Measurements from ENCODE around the gene XIST.
"Not testable (repeated sequence)": the region's sequence is repeated elsewhere in the genome, so short reads cannot be mapped to it uniquely, and the experiment has no call there.

Gene XIST

GRCh38 chrX:73852467-73852866 is at the start of gene XIST:
XIST (minus strand) TSS chrX:73852714.
- Histone ChIP-seq H3K9me3 (no peaks in the 10 kb centered on the region; the same call in 1 of the 2 replicates), H4K20me1 (peaks cover 34% of the 10 kb centered on the region), H3K4me1 (peaks cover 17% of the 10 kb centered on the region), H3K9ac (peak within 1 kb of the TSS; percentile 89), H3K27me3 (no peaks in the 10 kb centered on the region), H3K36me3 (peaks cover 18% of the 10 kb centered on the region; the same call in 1 of the 2 replicates), H3K4me2 (peak within 1 kb of the TSS; percentile 6; the same call in 1 of the 2 replicates), H3K4me3 (peak within 1 kb of the TSS; percentile 78), H3K27ac (peak within 1 kb of the TSS; percentile 89)
- TF ChIP-seq Cebpa-rat (IDR thresholded peaks at IDR 0.05): no peak

GRCh38 chrX:73898315-73898714 is 45.8 kb upstream of the XIST start:
- not testable (repeated sequence) for H3K36me3 ChIP-seq, H3K27ac ChIP-seq, H3K9me3 ChIP-seq, H3K4me3 ChIP-seq, H4K20me1 ChIP-seq, H3K4me1 ChIP-seq, H3K4me2 ChIP-seq, H3K27me3 ChIP-seq, H3K9ac ChIP-seq

GRCh38 chrX:73892515-73893090 is 40.1 kb upstream of the XIST start:
- not testable (repeated sequence) for H3K9ac ChIP-seq, H3K36me3 ChIP-seq, H3K4me1 ChIP-seq, H3K27me3 ChIP-seq, H4K20me1 ChIP-seq, H3K4me3 ChIP-seq, H3K27ac ChIP-seq
- peaks cover 21% of the 10 kb centered on the region; the same call in 1 of the 2 replicates for H3K9me3 ChIP-seq
- 0 out of 2 replicates have a peak overlapping the region, but pooled peaks have one; percentile 28 for H3K4me2 ChIP-seq

- H3K9ac ChIP-seq, H3K27ac ChIP-seq, H3K27me3 ChIP-seq, H3K4me3 ChIP-seq, H3K36me3 ChIP-seq, H4K20me1 ChIP-seq, H3K4me1 ChIP-seq, H3K4me2 ChIP-seq: not testable (repeated sequence)
- H3K9me3 ChIP-seq: peaks cover 47% of the 10 kb centered on the region
These were observed 29.7 kb upstream of the XIST start for GRCh38 chrX:73882260-73882659.

DNA sequence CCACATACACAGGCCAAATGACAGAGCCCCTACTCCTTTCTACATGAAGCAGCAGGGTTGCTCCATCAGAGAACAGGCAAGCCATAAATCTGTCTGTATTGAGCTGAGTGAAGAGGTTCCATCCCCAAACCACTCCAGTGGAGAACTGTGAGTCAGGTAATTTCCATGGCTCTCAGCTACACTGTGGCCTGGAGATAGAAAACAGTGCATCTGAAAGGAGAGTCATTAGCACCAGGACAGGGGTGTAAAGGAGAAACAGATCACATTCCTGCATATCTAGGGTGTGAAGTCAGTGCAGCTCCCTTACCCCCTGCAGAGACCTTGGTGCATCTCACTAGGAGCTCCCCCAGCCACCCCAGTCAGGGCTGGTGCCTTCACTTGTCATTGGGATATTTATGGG is 25.2 kb upstream of the XIST start:
- H4K20me1 ChIP-seq: no peaks in the 10 kb centered on the region
- H3K27me3 ChIP-seq: no peaks in the 10 kb centered on the region
- peaks cover 33% of the 10 kb centered on the region for H3K9me3 ChIP-seq
- TF ChIP-seq Cebpa-rat (IDR thresholded peaks at IDR 0.05): no peak
- no peak overlapping the region for H3K27ac ChIP-seq
- no peaks in the 10 kb centered on the region for H3K36me3 ChIP-seq
- no peaks in the 10 kb centered on the region for H3K4me1 ChIP-seq
- no peak overlapping the region for H3K9ac ChIP-seq
- no peak overlapping the region for H3K4me3 ChIP-seq
- H3K4me2 ChIP-seq: no peak overlapping the region

DNA sequence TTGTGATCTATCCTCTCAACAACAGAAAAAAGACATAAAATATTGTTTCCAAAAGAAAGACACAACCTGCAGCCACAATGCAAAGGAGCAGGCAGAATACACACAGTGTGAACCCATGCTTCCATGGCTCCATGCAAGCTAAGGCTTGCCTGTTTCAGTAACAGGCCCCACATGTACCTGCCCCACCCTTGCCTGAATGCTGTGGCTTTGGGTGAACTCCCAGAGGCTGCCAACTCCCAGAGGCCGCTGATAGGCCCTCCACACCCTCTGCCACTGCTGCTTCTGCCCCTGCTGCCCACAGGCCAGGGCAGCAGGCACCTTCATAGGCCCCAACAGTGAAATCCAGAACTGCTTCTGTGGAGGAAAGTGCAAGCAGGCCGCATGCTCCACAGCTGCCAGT is 24.4 kb upstream of the XIST start:
- no peak for TF ChIP-seq Cebpa-rat (IDR thresholded peaks at IDR 0.05)

DNA sequence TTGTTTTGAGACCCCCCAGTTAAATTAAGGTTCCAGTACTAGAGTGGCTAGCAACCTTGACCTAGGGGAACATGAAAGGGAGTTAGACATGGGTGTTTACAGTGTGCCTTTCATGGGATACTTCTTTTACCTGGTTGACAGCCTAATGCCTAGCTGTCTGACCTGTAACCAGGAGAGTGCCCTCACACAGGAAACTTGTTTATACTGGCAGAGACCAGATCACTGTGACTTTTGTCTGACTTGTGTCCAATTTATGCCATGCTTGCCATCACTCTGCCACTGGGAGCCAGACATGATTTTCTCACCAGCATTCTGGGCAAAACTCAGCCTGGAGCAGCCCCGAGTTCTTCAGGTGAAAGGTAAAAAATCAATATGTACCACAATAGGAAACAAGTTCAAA is 16.4 kb upstream of the XIST start:
- no peak overlapping the region for H3K9ac ChIP-seq
- no peak overlapping the region for H3K4me2 ChIP-seq
- H3K4me1 ChIP-seq: no peaks in the 10 kb centered on the region
- no peaks in the 10 kb centered on the region for H3K9me3 ChIP-seq
- no peaks in the 10 kb centered on the region for H3K27me3 ChIP-seq
- H3K4me3 ChIP-seq: no peak overlapping the region
- no peaks in the 10 kb centered on the region for H3K36me3 ChIP-seq
- no peaks in the 10 kb centered on the region for H4K20me1 ChIP-seq
- H3K27ac ChIP-seq: no peak overlapping the region
- no peak for TF ChIP-seq Cebpa-rat (IDR thresholded peaks at IDR 0.05)

More for the DNA sequence above, 24.4 kb upstream of the XIST start:
- Histone ChIP-seq H3K4me3 (no peak overlapping the region), H3K9ac (no peak overlapping the region), H4K20me1 (no peaks in the 10 kb centered on the region), H3K27me3 (no peaks in the 10 kb centered on the region), H3K4me2 (no peak overlapping the region), H3K27ac (no peak overlapping the region), H3K36me3 (no peaks in the 10 kb centered on the region), H3K9me3 (peaks cover 27% of the 10 kb centered on the region), H3K4me1 (no peaks in the 10 kb centered on the region)

- Histone ChIP-seq H3K9ac (no peak overlapping the region), H3K27ac (no peak overlapping the region), H3K4me2 (no peak overlapping the region), H4K20me1 (no peaks in the 10 kb centered on the region), H3K4me3 (no peak overlapping the region), H3K36me3 (no peaks in the 10 kb centered on the region), H3K27me3 (no peaks in the 10 kb centered on the region), H3K4me1 (no peaks in the 10 kb centered on the region), H3K9me3 (no peaks in the 10 kb centered on the region)
- TF ChIP-seq Cebpa-rat (IDR thresholded peaks at IDR 0.05): no peak
These were observed 14.6 kb upstream of the XIST start for GRCh38 chrX:73867144-73867543.

DNA sequence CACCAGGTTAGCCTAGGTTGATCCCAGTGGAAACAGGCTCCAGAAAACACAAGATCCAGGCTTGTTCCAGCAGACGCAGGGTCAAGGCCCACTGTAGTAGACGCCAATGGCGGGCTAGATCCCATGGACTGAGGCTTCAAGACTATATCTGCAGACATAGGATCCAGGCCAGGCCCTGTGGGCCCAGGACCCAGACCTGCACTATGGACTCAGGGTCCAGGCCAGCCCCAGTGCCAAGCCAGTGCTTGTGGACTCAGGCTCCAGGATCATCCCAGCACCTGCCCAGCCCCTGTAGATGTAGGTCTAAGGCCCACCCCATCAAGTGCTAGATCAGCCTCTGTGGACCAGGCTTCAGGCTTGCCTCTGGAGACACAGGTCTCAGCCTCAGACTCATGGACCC is 11.3 kb upstream of the XIST start:
- H3K36me3 ChIP-seq: no peaks in the 10 kb centered on the region
- H4K20me1 ChIP-seq: no peaks in the 10 kb centered on the region
- H3K27me3 ChIP-seq: no peaks in the 10 kb centered on the region
- no peak overlapping the region for H3K4me2 ChIP-seq
- H3K4me3 ChIP-seq: no peak overlapping the region
- H3K9ac ChIP-seq: no peak overlapping the region
- no peaks in the 10 kb centered on the region for H3K4me1 ChIP-seq
- H3K27ac ChIP-seq: no peak overlapping the region
- no peak for TF ChIP-seq Cebpa-rat (IDR thresholded peaks at IDR 0.05)
- H3K9me3 ChIP-seq: no peaks in the 10 kb centered on the region

GRCh38 chrX:73863268-73863667 is 10.8 kb upstream of the XIST start:
- Histone ChIP-seq H3K4me2 (no peak overlapping the region), H4K20me1 (no peaks in the 10 kb centered on the region), H3K9me3 (no peaks in the 10 kb centered on the region), H3K4me3 (no peak overlapping the region), H3K9ac (no peak overlapping the region), H3K27ac (no peak overlapping the region), H3K4me1 (no peaks in the 10 kb centered on the region), H3K27me3 (no peaks in the 10 kb centered on the region), H3K36me3 (no peaks in the 10 kb centered on the region)
- no peak for TF ChIP-seq Cebpa-rat (IDR thresholded peaks at IDR 0.05)

DNA sequence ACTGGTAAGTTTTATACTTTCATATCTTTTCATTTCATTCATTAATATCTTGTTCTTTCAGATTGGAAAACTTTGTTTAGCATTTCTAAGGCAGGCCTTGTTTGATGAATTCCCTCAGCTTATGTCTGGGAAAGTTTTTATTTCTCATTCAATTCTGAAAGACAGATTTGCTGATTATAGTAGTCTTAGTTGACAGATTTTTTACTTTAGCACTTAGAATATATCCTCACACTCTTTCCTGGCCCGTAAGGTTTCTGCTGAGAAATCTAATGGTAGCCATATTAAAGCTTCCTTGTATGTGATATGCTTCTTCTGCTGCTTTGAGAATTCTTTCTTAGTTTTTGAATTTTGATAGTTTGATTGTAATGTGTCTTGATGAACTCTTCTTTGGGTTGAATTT is 7.1 kb upstream of the XIST start:
- no peak overlapping the region for H3K9ac ChIP-seq
- no peak overlapping the region for H3K27ac ChIP-seq
- H3K9me3 ChIP-seq: no peaks in the 10 kb centered on the region
- no peaks in the 10 kb centered on the region for H3K36me3 ChIP-seq
- no peaks in the 10 kb centered on the region for H3K27me3 ChIP-seq
- no peak overlapping the region for H3K4me3 ChIP-seq
- H3K4me1 ChIP-seq: no peaks in the 10 kb centered on the region
- TF ChIP-seq Cebpa-rat (IDR thresholded peaks at IDR 0.05): no peak
- H3K4me2 ChIP-seq: no peak overlapping the region
- H4K20me1 ChIP-seq: no peaks in the 10 kb centered on the region

Data from BLaER1 (cell line).